ENCODE results near the gene RAD9A. TPM values are rescaled to one million over a fixed set of nuclear protein-coding genes. Genes with fewer than 3 reads are reported as not detected.
A peak's percentile ranks its signal among the peaks of the same experiment; 100 is the strongest.

The RAD9A gene
- total and polyA plus RNA-seq, 9 of the 15 experiments (the other 6 are each of a cell fraction or from before 2014, with no cell fraction given), result 1.4 to 41.2 (median 16.1) TPM

DNA sequence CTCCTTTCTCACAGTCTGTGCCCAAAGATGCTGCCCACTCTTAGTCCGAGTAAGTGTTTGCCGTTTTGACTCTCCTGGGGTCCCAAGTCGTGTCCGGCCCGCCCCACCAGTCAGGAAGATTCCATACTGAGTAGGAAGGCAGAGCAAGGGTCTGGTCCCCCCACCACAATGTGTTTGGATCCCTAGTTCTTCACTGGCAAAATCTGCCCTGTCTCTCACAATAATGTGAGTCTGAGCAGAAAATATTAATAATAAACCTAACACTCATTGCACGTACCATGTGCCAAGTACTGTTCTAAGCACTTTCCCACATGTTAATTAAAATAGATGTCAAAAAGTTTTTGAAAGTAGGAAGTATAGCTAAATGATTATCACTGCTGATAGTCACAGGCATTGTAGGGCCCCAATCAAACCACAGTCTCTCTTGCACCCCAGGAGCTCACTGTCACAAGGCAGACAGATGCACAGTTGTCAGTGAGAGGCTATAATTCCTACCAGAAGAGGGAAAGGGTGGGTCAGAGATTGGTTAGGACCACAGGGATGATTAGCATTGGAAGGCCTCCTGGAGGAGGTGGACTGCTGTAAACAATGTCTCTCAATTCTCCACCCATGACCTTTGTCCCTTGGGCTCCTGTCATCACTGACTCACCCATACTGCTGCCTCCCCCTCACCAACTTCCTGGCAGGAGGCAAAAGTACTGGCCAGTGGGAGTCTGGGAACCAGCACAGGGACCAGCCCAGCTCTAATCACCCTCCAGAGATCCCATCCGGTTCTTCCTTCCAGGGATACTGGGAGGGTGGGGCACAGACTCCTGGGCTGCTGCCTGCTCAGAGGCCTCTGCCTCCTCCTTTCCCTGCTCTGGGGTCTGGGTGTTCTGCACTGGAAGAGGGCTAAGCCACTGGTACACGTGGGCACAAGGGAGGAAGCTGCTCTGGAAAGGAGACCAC, 37.4 kb upstream of the RAD9A start (continued):
- TF ChIP-seq, protein P1, sequence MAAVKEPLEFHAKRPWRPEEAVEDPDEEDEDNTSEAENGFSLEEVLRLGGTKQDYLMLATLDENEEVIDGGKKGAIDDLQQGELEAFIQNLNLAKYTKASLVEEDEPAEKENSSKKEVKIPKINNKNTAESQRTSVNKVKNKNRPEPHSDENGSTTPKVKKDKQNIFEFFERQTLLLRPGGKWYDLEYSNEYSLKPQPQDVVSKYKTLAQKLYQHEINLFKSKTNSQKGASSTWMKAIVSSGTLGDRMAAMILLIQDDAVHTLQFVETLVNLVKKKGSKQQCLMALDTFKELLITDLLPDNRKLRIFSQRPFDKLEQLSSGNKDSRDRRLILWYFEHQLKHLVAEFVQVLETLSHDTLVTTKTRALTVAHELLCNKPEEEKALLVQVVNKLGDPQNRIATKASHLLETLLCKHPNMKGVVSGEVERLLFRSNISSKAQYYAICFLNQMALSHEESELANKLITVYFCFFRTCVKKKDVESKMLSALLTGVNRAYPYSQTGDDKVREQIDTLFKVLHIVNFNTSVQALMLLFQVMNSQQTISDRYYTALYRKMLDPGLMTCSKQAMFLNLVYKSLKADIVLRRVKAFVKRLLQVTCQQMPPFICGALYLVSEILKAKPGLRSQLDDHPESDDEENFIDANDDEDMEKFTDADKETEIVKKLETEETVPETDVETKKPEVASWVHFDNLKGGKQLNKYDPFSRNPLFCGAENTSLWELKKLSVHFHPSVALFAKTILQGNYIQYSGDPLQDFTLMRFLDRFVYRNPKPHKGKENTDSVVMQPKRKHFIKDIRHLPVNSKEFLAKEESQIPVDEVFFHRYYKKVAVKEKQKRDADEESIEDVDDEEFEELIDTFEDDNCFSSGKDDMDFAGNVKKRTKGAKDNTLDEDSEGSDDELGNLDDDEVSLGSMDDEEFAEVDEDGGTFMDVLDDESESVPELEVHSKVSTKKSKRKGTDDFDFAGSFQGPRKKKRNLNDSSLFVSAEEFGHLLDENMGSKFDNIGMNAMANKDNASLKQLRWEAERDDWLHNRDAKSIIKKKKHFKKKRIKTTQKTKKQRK (IDR thresholded peaks at IDR 0.05; ENCODE audit: borderline replicate concordance, low read depth, low read length), result no peak
- TF ChIP-seq HDAC3 (IDR thresholded peaks at IDR 0.05; ENCODE audit: borderline replicate concordance, partially characterized antibody), result no peak
- TF ChIP-seq HMG20B (CRISPR knock-in tag; IDR thresholded peaks at IDR 0.05), result no peak
- peak; percentile 50; the same call in 1 of the 2 replicates for TF ChIP-seq ESRRA (IDR thresholded peaks at IDR 0.05; ENCODE audit: borderline replicate concordance, low read depth)
- TF ChIP-seq, protein P2, sequence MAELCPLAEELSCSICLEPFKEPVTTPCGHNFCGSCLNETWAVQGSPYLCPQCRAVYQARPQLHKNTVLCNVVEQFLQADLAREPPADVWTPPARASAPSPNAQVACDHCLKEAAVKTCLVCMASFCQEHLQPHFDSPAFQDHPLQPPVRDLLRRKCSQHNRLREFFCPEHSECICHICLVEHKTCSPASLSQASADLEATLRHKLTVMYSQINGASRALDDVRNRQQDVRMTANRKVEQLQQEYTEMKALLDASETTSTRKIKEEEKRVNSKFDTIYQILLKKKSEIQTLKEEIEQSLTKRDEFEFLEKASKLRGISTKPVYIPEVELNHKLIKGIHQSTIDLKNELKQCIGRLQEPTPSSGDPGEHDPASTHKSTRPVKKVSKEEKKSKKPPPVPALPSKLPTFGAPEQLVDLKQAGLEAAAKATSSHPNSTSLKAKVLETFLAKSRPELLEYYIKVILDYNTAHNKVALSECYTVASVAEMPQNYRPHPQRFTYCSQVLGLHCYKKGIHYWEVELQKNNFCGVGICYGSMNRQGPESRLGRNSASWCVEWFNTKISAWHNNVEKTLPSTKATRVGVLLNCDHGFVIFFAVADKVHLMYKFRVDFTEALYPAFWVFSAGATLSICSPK (IDR thresholded peaks at IDR 0.05; ENCODE audit: borderline replicate concordance), result no peak
- TF ChIP-seq, protein P3, sequence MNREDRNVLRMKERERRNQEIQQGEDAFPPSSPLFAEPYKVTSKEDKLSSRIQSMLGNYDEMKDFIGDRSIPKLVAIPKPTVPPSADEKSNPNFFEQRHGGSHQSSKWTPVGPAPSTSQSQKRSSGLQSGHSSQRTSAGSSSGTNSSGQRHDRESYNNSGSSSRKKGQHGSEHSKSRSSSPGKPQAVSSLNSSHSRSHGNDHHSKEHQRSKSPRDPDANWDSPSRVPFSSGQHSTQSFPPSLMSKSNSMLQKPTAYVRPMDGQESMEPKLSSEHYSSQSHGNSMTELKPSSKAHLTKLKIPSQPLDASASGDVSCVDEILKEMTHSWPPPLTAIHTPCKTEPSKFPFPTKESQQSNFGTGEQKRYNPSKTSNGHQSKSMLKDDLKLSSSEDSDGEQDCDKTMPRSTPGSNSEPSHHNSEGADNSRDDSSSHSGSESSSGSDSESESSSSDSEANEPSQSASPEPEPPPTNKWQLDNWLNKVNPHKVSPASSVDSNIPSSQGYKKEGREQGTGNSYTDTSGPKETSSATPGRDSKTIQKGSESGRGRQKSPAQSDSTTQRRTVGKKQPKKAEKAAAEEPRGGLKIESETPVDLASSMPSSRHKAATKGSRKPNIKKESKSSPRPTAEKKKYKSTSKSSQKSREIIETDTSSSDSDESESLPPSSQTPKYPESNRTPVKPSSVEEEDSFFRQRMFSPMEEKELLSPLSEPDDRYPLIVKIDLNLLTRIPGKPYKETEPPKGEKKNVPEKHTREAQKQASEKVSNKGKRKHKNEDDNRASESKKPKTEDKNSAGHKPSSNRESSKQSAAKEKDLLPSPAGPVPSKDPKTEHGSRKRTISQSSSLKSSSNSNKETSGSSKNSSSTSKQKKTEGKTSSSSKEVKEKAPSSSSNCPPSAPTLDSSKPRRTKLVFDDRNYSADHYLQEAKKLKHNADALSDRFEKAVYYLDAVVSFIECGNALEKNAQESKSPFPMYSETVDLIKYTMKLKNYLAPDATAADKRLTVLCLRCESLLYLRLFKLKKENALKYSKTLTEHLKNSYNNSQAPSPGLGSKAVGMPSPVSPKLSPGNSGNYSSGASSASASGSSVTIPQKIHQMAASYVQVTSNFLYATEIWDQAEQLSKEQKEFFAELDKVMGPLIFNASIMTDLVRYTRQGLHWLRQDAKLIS (CRISPR knock-in tag; IDR thresholded peaks at IDR 0.05), result no peak
- peak; percentile 48; the same call in 1 of the 2 replicates for TF ChIP-seq POLR2AphosphoS5 (IDR thresholded peaks at IDR 0.05; ENCODE audit: control insufficient read depth, insufficient read depth, low read depth, low read length)
- no peak for TF ChIP-seq BRD4 (IDR thresholded peaks at IDR 0.05)
- TF ChIP-seq, protein P4, sequence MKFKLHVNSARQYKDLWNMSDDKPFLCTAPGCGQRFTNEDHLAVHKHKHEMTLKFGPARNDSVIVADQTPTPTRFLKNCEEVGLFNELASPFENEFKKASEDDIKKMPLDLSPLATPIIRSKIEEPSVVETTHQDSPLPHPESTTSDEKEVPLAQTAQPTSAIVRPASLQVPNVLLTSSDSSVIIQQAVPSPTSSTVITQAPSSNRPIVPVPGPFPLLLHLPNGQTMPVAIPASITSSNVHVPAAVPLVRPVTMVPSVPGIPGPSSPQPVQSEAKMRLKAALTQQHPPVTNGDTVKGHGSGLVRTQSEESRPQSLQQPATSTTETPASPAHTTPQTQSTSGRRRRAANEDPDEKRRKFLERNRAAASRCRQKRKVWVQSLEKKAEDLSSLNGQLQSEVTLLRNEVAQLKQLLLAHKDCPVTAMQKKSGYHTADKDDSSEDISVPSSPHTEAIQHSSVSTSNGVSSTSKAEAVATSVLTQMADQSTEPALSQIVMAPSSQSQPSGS (CRISPR knock-in tag; IDR thresholded peaks at IDR 0.05), result no peak
- TF ChIP-seq TBP (optimal IDR thresholded peaks at IDR 0.05; ENCODE audit: low read depth, low read length), result no peak
- TF ChIP-seq NR1H2 (CRISPR knock-in tag; IDR thresholded peaks at IDR 0.05), result no peak
- TF ChIP-seq TCF3 (CRISPR knock-in tag; IDR thresholded peaks at IDR 0.05), result peak; percentile 67
- TF ChIP-seq MCM5 (IDR thresholded peaks at IDR 0.05; ENCODE audit: low read depth), result no peak
- no peak for TF ChIP-seq MTF1 (CRISPR knock-in tag; IDR thresholded peaks at IDR 0.05; ENCODE audit: borderline replicate concordance)
- TF ChIP-seq TRIM24 (IDR thresholded peaks at IDR 0.05), result no peak; a peak in 1 of 4 replicates
- no peak for TF ChIP-seq MYNN (IDR thresholded peaks at IDR 0.05)
- TF ChIP-seq MYNN (CRISPR knock-in tag; IDR thresholded peaks at IDR 0.05), result no peak
